B cell (primary cell): ENCODE data around the gene PLK1. TPM values are rescaled to one million over a fixed set of nuclear protein-coding genes. Genes with fewer than 3 reads are reported as not detected.
A peak's percentile ranks its signal among the peaks of the same experiment; 100 is the strongest.

Experiments
- ATAC-seq: fragments of 200-7000 bp; cut with Tn5 transposase; one replicate; pipeline ENCODE4 v1.10.0; 2021; ENCODE audit warnings: low read depth, mild to moderate bottlenecking, moderate number of reproducible peaks, moderate library complexity
- CTCF ChIA-PET: fragments of 350-600 bp; sonication (Branson Sonifier 250); formaldehyde crosslinking; loops from one replicate; lab custom pipeline; 2021; ENCODE audit warnings: antibody characterized with exemption, inconsistent platforms; lab: Charles Lee
- POLR2A ChIA-PET: fragments of 350-600 bp; sonication (Branson Sonifier 250); formaldehyde crosslinking; loops from one replicate; lab custom pipeline; 2021; ENCODE audit warnings: antibody characterized with exemption; lab: Charles Lee
- DNase-seq: peaks from one replicate; pipeline ENCODE4 v3.0.0; 2013
- H2AFZ ChIP-seq: 2 replicates; pipeline ENCODE4 v1.6.1; 2012; ENCODE audit warnings: mild to moderate bottlenecking, low read depth, low read length; ENCODE audit not compliant: insufficient read depth, poor library complexity, severe bottlenecking
- H3K27ac ChIP-seq, 2 donors: 1 replicate in 1 of 2; 2 replicates in 1 of 2; pipeline ENCODE4 v1.5.1; 2012 to 2013; ENCODE audit warnings: low read length in 2 of 2, mild to moderate bottlenecking in 2 of 2, moderate library complexity in 1 of 2
- H3K27me3 ChIP-seq, 4 experiments: fragments of 200-600 bp in 1 of 4; sonication (generic) in 1 of 4; replicated peaks in 1 of 4; 1 replicate in 2 of 4; 2 replicates in 2 of 4; pipeline versions ENCODE4 v1.6.1 to v1.7.0; 2013 to 2016; ENCODE audit warnings: low read length in 3 of 4, mild to moderate bottlenecking in 2 of 4, mixed read lengths in 1 of 4, moderate library complexity in 1 of 4; ENCODE audit not compliant: insufficient read depth in 4 of 4, control insufficient read depth in 3 of 4; ENCODE audit errors: control extremely low read depth in 1 of 4
- H3K36me3 ChIP-seq, 2 experiments: replicated peaks in 1 of 2; 1 replicate in 1 of 2; 2 replicates in 1 of 2; pipeline versions ENCODE4 v1.6.1 to v1.7.1; 2013; ENCODE audit warnings: low read length in 1 of 2; ENCODE audit not compliant: insufficient read depth in 2 of 2, control insufficient read depth in 1 of 2; ENCODE audit errors: control extremely low read depth in 1 of 2, extremely low read depth in 1 of 2
- H3K4me1 ChIP-seq, 2 donors: fragments of 200-600 bp in 1 of 2; sonication (generic) in 1 of 2; 1 replicate in 1 of 2; 2 replicates in 1 of 2; pipeline versions ENCODE4 v1.5.1 to v1.6.1; 2013 to 2017; ENCODE audit warnings: low read length in 2 of 2; ENCODE audit not compliant: control insufficient read depth in 2 of 2, insufficient read depth in 2 of 2
- H3K4me2 ChIP-seq: replicated peaks from 2 replicates; pipeline ENCODE3; 2012; ENCODE audit warnings: mild to moderate bottlenecking, low read depth, low read length; ENCODE audit not compliant: poor library complexity, severe bottlenecking
- H3K4me3 ChIP-seq, 5 experiments: fragments of 200-600 bp in 1 of 5; sonication (generic) in 1 of 5; 1 replicate in 3 of 5; 2 replicates in 2 of 5; pipeline versions ENCODE4 v1.5.1 to v1.7.0; 2011 to 2016; ENCODE audit warnings: low read length in 4 of 5, mild to moderate bottlenecking in 4 of 5, low read depth in 2 of 5, control low read depth in 1 of 5, moderate library complexity in 1 of 5; ENCODE audit not compliant: insufficient read depth in 1 of 5; ENCODE audit errors: control extremely low read depth in 1 of 5, extremely low read depth in 1 of 5
- H3K79me2 ChIP-seq: fragments of 200-600 bp; sonication (generic); one replicate; pipeline ENCODE4 v1.6.0; 2016; ENCODE audit warnings: low read length; ENCODE audit not compliant: control insufficient read depth, insufficient read depth
- H3K9ac ChIP-seq: fragments of 200-600 bp; sonication (generic); 2 replicates; pipeline ENCODE4 v1.6.1; 2017; ENCODE audit warnings: mild to moderate bottlenecking, low read length, moderate library complexity
- H3K9me3 ChIP-seq, 3 donors: one replicate each; pipeline versions ENCODE4 v1.6.1 to v1.7.1; 2013; ENCODE audit warnings: low read length in 2 of 3; ENCODE audit not compliant: control insufficient read depth in 2 of 3, insufficient read depth in 1 of 3; ENCODE audit errors: control extremely low read depth in 1 of 3
- H4K20me1 ChIP-seq: 2 replicates; pipeline ENCODE4 v1.6.0; 2012; ENCODE audit warnings: mild to moderate bottlenecking, low read length; ENCODE audit not compliant: insufficient read depth, control insufficient read depth, poor library complexity, severe bottlenecking
- H3K27ac Mint-ChIP-seq: one replicate; pipeline ENCODE4 v1.8.0; 2021; ENCODE audit warnings: mixed read lengths
- H3K27me3 Mint-ChIP-seq: one replicate; pipeline ENCODE4 v1.8.0; 2021; ENCODE audit warnings: mixed read lengths
- H3K4me1 Mint-ChIP-seq: one replicate; pipeline ENCODE4 v1.8.0; 2021; ENCODE audit warnings: mixed read lengths
- H3K4me3 Mint-ChIP-seq: one replicate; pipeline ENCODE4 v1.8.0; 2021; ENCODE audit warnings: mixed read lengths
- H3K9me3 Mint-ChIP-seq: one replicate; pipeline ENCODE4 v1.8.0; 2022; ENCODE audit warnings: mixed read lengths; ENCODE audit not compliant: insufficient read depth
- EZH2 ChIP-seq: IDR thresholded peaks from 2 replicates; pipeline ENCODE4 v1.6.1; 2012; ENCODE audit warnings: borderline replicate concordance, low read depth, mild to moderate bottlenecking, moderate library complexity, low read length; ENCODE audit not compliant: insufficient read depth, poor library complexity, severe bottlenecking
- WGBS: methylation state at CpG from one replicate; pipeline ENCODE4 v1.1.5; 2013; ENCODE audit warnings: missing lambda C conversion rate; ENCODE audit not compliant: insufficient coverage; 5-methylcytosine and 5-hydroxymethylcytosine counted together
- intact Hi-C: fragments of 100-400 bp; cut with micrococcal nuclease; formaldehyde crosslinking; loops from one replicate; pipeline ENCODE4 v1.10.0; 2022
- polyA plus RNA-seq: library from polyadenylated mRNA; depleted of rRNA; stranded (reverse); fragments of >200 nt; gene quantifications from 2 replicates; pipeline ENCODE4 v1.2.3, GENCODE V29; 2012
- total RNA-seq, 2 donors: library from RNA; stranded (reverse); fragments of 120-200 nt in 1 of 2; gene quantifications; 1 replicate in 1 of 2; 2 replicates in 1 of 2; pipeline versions ENCODE4 v1.2.3 to v1.2.4, GENCODE V29; 2013 to 2022
- TF ChIP-seq, protein P1 (sequence below): fragments of 200-600 bp; IDR thresholded peaks from one replicate; pipeline ENCODE4 v1.8.0; 2022; ENCODE audit warnings: antibody characterized with exemption, mild to moderate bottlenecking

Gene PLK1
- total and polyA plus RNA-seq, 2 donors (not counting 1 experiment from before 2014, with no cell fraction given), result 2.7 to 3.5 TPM

GRCh38 chr16:23694644-23695373 lies 16.1 kb downstream of the PLK1 start:
- WGBS, result 45% methylated on average over 27 of the region's 32 CpGs
- no peak overlapping the region for H3K27ac ChIP-seq
- ChIA-PET POLR2A (no interaction called here), CTCF (no interaction called here)
- Mint-ChIP-seq H3K27ac (no peak overlapping the region), H3K27me3 (peaks cover 6% of the 10 kb centered on the region), H3K9me3 (no peaks in the 10 kb centered on the region), H3K4me1 (peaks cover 15% of the 10 kb centered on the region), H3K4me3 (peak overlapping the region; percentile 74)
- H2AFZ ChIP-seq, result peak overlapping the region; percentile 75
- peaks cover 8 to 17% of the 10 kb centered on the region in 2 donors for H3K4me1 ChIP-seq
- no peaks in the 10 kb centered on the region for H3K79me2 ChIP-seq
- no peaks in the 10 kb centered on the region for H4K20me1 ChIP-seq
- DNase-seq (no peak), ATAC-seq (no peak)
- H3K4me2 ChIP-seq, result peak overlapping the region; percentile 60
- intact Hi-C loops, result no loop called here
- H3K4me3 ChIP-seq, result peak overlapping the region in 2 of 5 experiments; percentile 8 to 25
- H3K36me3 ChIP-seq, result no peaks in the 10 kb centered on the region
- peak overlapping the region; percentile 19 for H3K9ac ChIP-seq
- no peaks in the 10 kb centered on the region for H3K9me3 ChIP-seq
- no peaks in the 10 kb centered on the region for H3K27me3 ChIP-seq
- TF ChIP-seq, protein P1, sequence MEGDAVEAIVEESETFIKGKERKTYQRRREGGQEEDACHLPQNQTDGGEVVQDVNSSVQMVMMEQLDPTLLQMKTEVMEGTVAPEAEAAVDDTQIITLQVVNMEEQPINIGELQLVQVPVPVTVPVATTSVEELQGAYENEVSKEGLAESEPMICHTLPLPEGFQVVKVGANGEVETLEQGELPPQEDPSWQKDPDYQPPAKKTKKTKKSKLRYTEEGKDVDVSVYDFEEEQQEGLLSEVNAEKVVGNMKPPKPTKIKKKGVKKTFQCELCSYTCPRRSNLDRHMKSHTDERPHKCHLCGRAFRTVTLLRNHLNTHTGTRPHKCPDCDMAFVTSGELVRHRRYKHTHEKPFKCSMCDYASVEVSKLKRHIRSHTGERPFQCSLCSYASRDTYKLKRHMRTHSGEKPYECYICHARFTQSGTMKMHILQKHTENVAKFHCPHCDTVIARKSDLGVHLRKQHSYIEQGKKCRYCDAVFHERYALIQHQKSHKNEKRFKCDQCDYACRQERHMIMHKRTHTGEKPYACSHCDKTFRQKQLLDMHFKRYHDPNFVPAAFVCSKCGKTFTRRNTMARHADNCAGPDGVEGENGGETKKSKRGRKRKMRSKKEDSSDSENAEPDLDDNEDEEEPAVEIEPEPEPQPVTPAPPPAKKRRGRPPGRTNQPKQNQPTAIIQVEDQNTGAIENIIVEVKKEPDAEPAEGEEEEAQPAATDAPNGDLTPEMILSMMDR, result no peak
- no peak for TF ChIP-seq EZH2

DNA sequence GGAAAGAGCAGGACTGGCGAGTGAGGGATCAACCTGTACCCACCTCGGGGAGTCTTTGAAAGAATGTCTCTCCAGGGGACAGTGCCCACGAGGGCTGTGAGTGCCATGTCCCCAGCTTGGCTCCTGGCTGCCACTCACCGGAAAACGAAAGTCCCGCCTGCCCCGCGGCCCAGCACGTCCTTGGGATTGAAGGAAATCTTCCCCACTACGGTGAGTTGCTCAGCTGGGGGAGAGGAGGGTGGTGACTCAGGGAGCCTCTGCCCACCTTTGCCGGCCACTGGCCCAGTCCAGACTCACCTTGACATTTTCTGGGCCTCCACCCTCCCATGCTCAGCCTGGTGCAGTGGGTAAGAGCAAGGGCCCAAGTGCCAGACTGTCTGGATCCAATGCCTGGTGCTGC lies 17.1 kb downstream of the PLK1 start:
- POLR2A ChIA-PET, result no interaction called here
- H3K27me3 Mint-ChIP-seq, result peaks cover 6% of the 10 kb centered on the region
- no peak overlapping the region for H3K27ac ChIP-seq
- peaks cover 15% of the 10 kb centered on the region for H3K4me1 Mint-ChIP-seq
- no peak overlapping the region for H3K4me3 ChIP-seq
- H3K27me3 ChIP-seq, result peaks cover 0 to 3% (median 0%) of the 10 kb centered on the region in 4 experiments
- H3K4me2 ChIP-seq, result no peak overlapping the region
- H3K4me1 ChIP-seq, result peaks cover 8 to 17% of the 10 kb centered on the region in 2 donors
- WGBS, result 93% methylated on average over 11 of the region's 11 CpGs
- H4K20me1 ChIP-seq, result no peaks in the 10 kb centered on the region
- no peaks in the 10 kb centered on the region for H3K36me3 ChIP-seq
- TF ChIP-seq EZH2, result no peak
- TF ChIP-seq, protein P1, result no peak
- H3K79me2 ChIP-seq, result no peaks in the 10 kb centered on the region
- CTCF ChIA-PET, result interaction anchor here (0.6 kb wide), 1 partner anchor 384 kb away, joined by 4 read pairs; no protein-coding TSS in a partner anchor
- intact Hi-C loops, result no loop called here
- H2AFZ ChIP-seq, result no peak overlapping the region
- H3K9ac ChIP-seq, result no peak overlapping the region
- DNase-seq (no peak), ATAC-seq (no peak)
- H3K27ac Mint-ChIP-seq, result no peak overlapping the region
- no peak overlapping the region for H3K4me3 Mint-ChIP-seq
- H3K9me3 Mint-ChIP-seq, result no peaks in the 10 kb centered on the region
- no peaks in the 10 kb centered on the region for H3K9me3 ChIP-seq
